Activated B cell treated with CpG ODN at 0.5 μM for 24 hours (primary cell): Measurements from ENCODE around the gene CCDC74B. TPM values are rescaled to one million over a fixed set of nuclear protein-coding genes. Genes with fewer than 3 reads are reported as not detected.
"Not testable (repeated sequence)": the region's sequence is repeated elsewhere in the genome, so short reads cannot be mapped to it uniquely, and the experiment has no call there.

ENCODE experiments used
- ATAC-seq: fragments of 200-7000 bp; cut with Tn5 transposase; one replicate; pipeline ENCODE4 v1.10.0; 2021; ENCODE audit warnings: low read depth, mild to moderate bottlenecking, moderate library complexity
- CTCF ChIA-PET: fragments of 350-600 bp; sonication (Branson Sonifier 250); formaldehyde crosslinking; loops from one replicate; lab custom pipeline; 2021; ENCODE audit warnings: antibody characterized with exemption; lab: Charles Lee
- POLR2A ChIA-PET: fragments of 350-600 bp; sonication (Branson Sonifier 250); formaldehyde crosslinking; loops from one replicate; lab custom pipeline; 2021; ENCODE audit warnings: antibody characterized with exemption; lab: Charles Lee
- DNase-seq: peaks from one replicate; pipeline ENCODE4 v3.0.0; 2022
- H3K27ac Mint-ChIP-seq: one replicate; pipeline ENCODE4 v1.8.0; 2020; ENCODE audit warnings: mixed read lengths
- H3K27me3 Mint-ChIP-seq: one replicate; pipeline ENCODE4 v1.8.0; 2021; ENCODE audit warnings: mixed read lengths
- H3K36me3 Mint-ChIP-seq: one replicate; pipeline ENCODE4 v1.8.0; 2021; ENCODE audit warnings: low read depth, mixed read lengths
- H3K4me1 Mint-ChIP-seq: one replicate; pipeline ENCODE4 v1.8.0; 2021; ENCODE audit warnings: mixed read lengths
- H3K4me3 Mint-ChIP-seq: one replicate; pipeline ENCODE4 v1.8.0; 2020; ENCODE audit warnings: mild to moderate bottlenecking, mixed read lengths
- H3K9me3 Mint-ChIP-seq: one replicate; pipeline ENCODE4 v1.8.0; 2020; ENCODE audit warnings: mixed read lengths
- CTCF ChIP-seq: fragments of 200-600 bp; IDR thresholded peaks from one replicate; pipeline ENCODE4 v1.8.0; 2022; ENCODE audit warnings: antibody characterized with exemption, mild to moderate bottlenecking
- intact Hi-C: fragments of 100-400 bp; cut with micrococcal nuclease; formaldehyde crosslinking; loops from one replicate; pipeline ENCODE4 v1.15.1; 2024
- total RNA-seq: library from RNA; stranded (reverse); gene quantifications from 2 replicates; pipeline ENCODE4 v1.2.3, GENCODE V29; 2022

CCDC74B gene
- total RNA-seq, 1 donor from 2014 or later, result 0.24 TPM

GRCh38 chr2:130154773-130155765 lies 10.2 kb upstream of the CCDC74B start:
- POLR2A ChIA-PET, result no interaction called here
- intact Hi-C loops, result loop anchor here (5.0 to 10.0 kb wide), 2 partner anchors 128 to 640 kb away; no protein-coding TSS in a partner anchor
- Mint-ChIP-seq H3K9me3 (no peaks in the 10 kb centered on the region), H3K27me3 (no peaks in the 10 kb centered on the region), H3K27ac (no peak overlapping the region), H3K36me3 (peaks cover 42% of the 10 kb centered on the region), H3K4me3 (no peak overlapping the region), H3K4me1 (peaks cover 30% of the 10 kb centered on the region)
- DNase-seq (no peak), ATAC-seq (no peak)
- CTCF ChIA-PET, result interaction anchor here (1.1 to 1.5 kb wide), 3 partner anchors 176 to 187 kb away, joined by 3 to 4 read pairs (median 3); partner anchors contain the start of gene IMP4
- no peak for TF ChIP-seq CTCF

- POLR2A ChIA-PET, H3K9me3 Mint-ChIP-seq, CTCF ChIA-PET, H3K4me3 Mint-ChIP-seq, ATAC-seq, H3K27me3 Mint-ChIP-seq, DNase-seq, H3K27ac Mint-ChIP-seq: not testable (repeated sequence)
- peaks cover 38% of the 10 kb centered on the region for H3K36me3 Mint-ChIP-seq
- intact Hi-C loops, result loop anchor here (10.0 kb wide), 1 partner anchor 640 kb away; no protein-coding TSS in a partner anchor
- peaks cover 28% of the 10 kb centered on the region for H3K4me1 Mint-ChIP-seq
Measured at GRCh38 chr2:130154423-130154770, 9.5 kb upstream of the CCDC74B start.

- POLR2A ChIA-PET, result not testable (repeated sequence)
Measured at GRCh38 chr2:130153721-130154422, 9.0 kb upstream of the CCDC74B start.

GRCh38 chr2:130152816-130153595 lies 8.1 kb upstream of the CCDC74B start:
- Mint-ChIP-seq H3K27me3 (no peaks in the 10 kb centered on the region), H3K4me1 (peaks cover 16% of the 10 kb centered on the region), H3K9me3 (no peaks in the 10 kb centered on the region), H3K27ac (no peak overlapping the region), H3K36me3 (peaks cover 33% of the 10 kb centered on the region), H3K4me3 (no peak overlapping the region)
- no peak for ATAC-seq
- intact Hi-C loops, result loop anchor here (10.0 kb wide), 1 partner anchor 642 kb away; no protein-coding TSS in a partner anchor
- ChIA-PET CTCF (no interaction called here), POLR2A (no interaction called here)
- no peak for TF ChIP-seq CTCF
- no peak for DNase-seq

More at GRCh38 chr2:130153721-130154422, 9.0 kb upstream of the CCDC74B start:
- H3K36me3 Mint-ChIP-seq, result peaks cover 38% of the 10 kb centered on the region
- H3K27me3 Mint-ChIP-seq, CTCF ChIA-PET, H3K27ac Mint-ChIP-seq, DNase-seq, ATAC-seq, H3K9me3 Mint-ChIP-seq, H3K4me3 Mint-ChIP-seq: not testable (repeated sequence)
- intact Hi-C loops, result loop anchor here (10.0 kb wide), 1 partner anchor 641 kb away; no protein-coding TSS in a partner anchor
- peaks cover 25% of the 10 kb centered on the region for H3K4me1 Mint-ChIP-seq

GRCh38 chr2:130152136-130152815 lies 7.4 kb upstream of the CCDC74B start:
- intact Hi-C loops, result loop anchor here (10.0 kb wide), 1 partner anchor 643 kb away; no protein-coding TSS in a partner anchor
- POLR2A ChIA-PET, H3K4me3 Mint-ChIP-seq, H3K4me1 Mint-ChIP-seq, DNase-seq, H3K27me3 Mint-ChIP-seq, ATAC-seq, H3K9me3 Mint-ChIP-seq, CTCF ChIA-PET, H3K27ac Mint-ChIP-seq: not testable (repeated sequence)
- peaks cover 33% of the 10 kb centered on the region for H3K36me3 Mint-ChIP-seq

GRCh38 chr2:130151145-130151512 lies 6.2 kb upstream of the CCDC74B start:
- H3K4me1 Mint-ChIP-seq, H3K9me3 Mint-ChIP-seq, POLR2A ChIA-PET, H3K27ac Mint-ChIP-seq, CTCF ChIA-PET, ATAC-seq, DNase-seq, H3K4me3 Mint-ChIP-seq, H3K27me3 Mint-ChIP-seq: not testable (repeated sequence)
- peaks cover 33% of the 10 kb centered on the region for H3K36me3 Mint-ChIP-seq
- intact Hi-C loops, result loop anchor here (10.0 kb wide), 1 partner anchor 644 kb away; no protein-coding TSS in a partner anchor
